ENCODE data around the gene EBF3.

EBF3 gene

DNA sequence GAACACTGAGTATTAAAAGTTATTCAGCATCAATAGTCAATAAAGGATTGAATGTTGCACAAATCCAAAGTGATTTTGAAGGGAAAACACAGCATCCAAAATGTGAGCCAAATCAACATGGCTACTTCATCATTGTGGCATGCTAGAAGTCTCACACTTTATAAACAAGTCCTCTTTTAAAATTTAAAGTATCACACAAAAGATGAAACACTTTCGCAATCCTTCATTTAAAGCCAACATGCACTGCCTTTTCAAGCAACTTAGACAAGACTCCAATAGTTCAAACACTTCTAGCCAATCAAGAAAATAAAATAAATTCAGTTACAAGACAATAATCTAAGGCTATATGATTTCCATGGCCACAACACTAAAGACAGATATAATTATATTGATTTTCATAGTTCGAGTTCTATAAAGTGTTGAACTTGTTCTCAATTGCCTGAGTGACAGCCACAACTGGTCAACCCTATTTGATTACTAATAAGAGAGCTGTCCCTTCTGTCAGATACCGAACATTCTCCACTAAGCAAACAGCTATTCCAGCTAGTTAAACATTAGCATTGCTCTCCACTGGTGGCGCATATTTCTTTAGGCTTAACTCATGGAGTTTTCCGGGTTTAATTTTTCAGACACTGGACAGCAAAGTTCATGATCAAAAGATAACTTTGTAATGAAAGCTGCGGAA, 8.3 kb downstream of the EBF3 start:
- no peak overlapping the region for H2AFZ ChIP-seq (ENCODE audit: low read depth)
- no peak overlapping the region for H3K4me2 ChIP-seq
- no peaks in the 10 kb centered on the region for H3K27me3 ChIP-seq (ENCODE audit: insufficient read depth, low read depth)
- no peak overlapping the region for H3K9ac ChIP-seq
- H3K27ac ChIP-seq = no peak overlapping the region
- H4K20me1 ChIP-seq (ENCODE audit: insufficient read depth) = no peaks in the 10 kb centered on the region
- H3K4me3 ChIP-seq (IDR thresholded peaks at IDR 0.05; ENCODE audit: insufficient read depth, low read depth, low read length) = no peak overlapping the region
- no peak for TF ChIP-seq CTCF (conservative IDR thresholded peaks at IDR 0.05; ENCODE audit: low read depth, low read length)
- H3K4me1 ChIP-seq (ENCODE audit: low read depth, poor library complexity, severe bottlenecking) = no peaks in the 10 kb centered on the region
- H3K36me3 ChIP-seq (ENCODE audit: insufficient read depth) = no peaks in the 10 kb centered on the region
- H3K79me2 ChIP-seq (ENCODE audit: insufficient read depth, low read depth) = no peaks in the 10 kb centered on the region

- Histone ChIP-seq H3K36me3 (ENCODE audit: insufficient read depth) (no peaks in the 10 kb centered on the region), H3K4me1 (ENCODE audit: low read depth, poor library complexity, severe bottlenecking) (no peaks in the 10 kb centered on the region), H3K27me3 (ENCODE audit: insufficient read depth, low read depth) (no peaks in the 10 kb centered on the region), H3K79me2 (ENCODE audit: insufficient read depth, low read depth) (no peaks in the 10 kb centered on the region), H3K9ac (no peak overlapping the region), H2AFZ (ENCODE audit: low read depth) (no peak overlapping the region), H4K20me1 (ENCODE audit: insufficient read depth) (no peaks in the 10 kb centered on the region), H3K4me2 (no peak overlapping the region), H3K27ac (no peak overlapping the region), H3K4me3 (IDR thresholded peaks at IDR 0.05; ENCODE audit: insufficient read depth, low read depth, low read length) (no peak overlapping the region)
- no peak for TF ChIP-seq CTCF (conservative IDR thresholded peaks at IDR 0.05; ENCODE audit: low read depth, low read length)
These were observed 9.4 kb downstream of the EBF3 start for GRCh38 chr10:129954492-129955315.

GRCh38 chr10:129953119-129954051, 10.7 kb downstream of the EBF3 start:
- no peak overlapping the region for H3K4me3 ChIP-seq (IDR thresholded peaks at IDR 0.05; ENCODE audit: insufficient read depth, low read depth, low read length)
- no peak overlapping the region for H3K9ac ChIP-seq
- no peak overlapping the region for H2AFZ ChIP-seq (ENCODE audit: low read depth)
- TF ChIP-seq CTCF (conservative IDR thresholded peaks at IDR 0.05; ENCODE audit: low read depth, low read length) = no peak
- H3K27me3 ChIP-seq (ENCODE audit: insufficient read depth, low read depth) = no peaks in the 10 kb centered on the region
- H3K79me2 ChIP-seq (ENCODE audit: insufficient read depth, low read depth) = no peaks in the 10 kb centered on the region
- no peaks in the 10 kb centered on the region for H3K36me3 ChIP-seq (ENCODE audit: insufficient read depth)
- no peaks in the 10 kb centered on the region for H4K20me1 ChIP-seq (ENCODE audit: insufficient read depth)
- no peak overlapping the region for H3K27ac ChIP-seq
- no peak overlapping the region for H3K4me2 ChIP-seq
- H3K4me1 ChIP-seq (ENCODE audit: low read depth, poor library complexity, severe bottlenecking) = no peaks in the 10 kb centered on the region

DNA sequence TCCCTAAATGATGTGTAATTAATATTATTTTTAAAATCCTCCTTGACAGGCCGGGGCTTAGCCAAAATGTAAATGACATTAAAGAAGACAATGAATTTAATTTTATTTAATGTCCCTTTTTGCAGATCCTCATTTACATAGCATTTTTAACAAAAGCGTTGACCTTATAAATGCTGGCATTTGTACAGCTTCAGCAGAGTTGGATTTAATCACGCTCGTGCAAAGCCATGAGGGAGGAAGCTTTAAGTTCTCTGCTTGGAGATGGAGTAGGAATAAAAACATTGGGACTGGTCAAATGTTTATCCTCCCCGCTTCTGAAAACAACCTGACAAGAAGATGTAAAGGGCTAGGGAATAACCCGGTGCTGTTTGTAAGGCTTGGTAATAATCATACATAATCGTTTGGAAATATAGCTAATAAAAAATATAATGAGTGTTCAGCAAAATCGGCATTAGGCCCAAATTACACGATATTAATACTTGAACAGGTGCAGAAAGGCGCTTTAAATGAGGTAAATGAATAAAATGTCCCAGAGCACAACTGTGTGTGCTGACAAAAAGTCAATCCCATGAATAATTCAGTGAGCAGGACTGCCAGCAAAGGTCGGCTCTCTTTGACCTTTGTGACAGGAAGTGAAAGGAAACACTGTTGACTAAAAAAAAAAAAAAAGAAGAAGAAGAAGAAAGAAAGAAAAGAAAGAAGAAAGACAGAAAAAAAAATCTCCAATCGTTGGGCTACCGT, 11.5 kb downstream of the EBF3 start:
- H3K4me3 ChIP-seq (IDR thresholded peaks at IDR 0.05; ENCODE audit: insufficient read depth, low read depth, low read length) = no peak overlapping the region
- no peak for TF ChIP-seq CTCF (conservative IDR thresholded peaks at IDR 0.05; ENCODE audit: low read depth, low read length)
- no peaks in the 10 kb centered on the region for H3K36me3 ChIP-seq (ENCODE audit: insufficient read depth)
- H3K79me2 ChIP-seq (ENCODE audit: insufficient read depth, low read depth) = no peaks in the 10 kb centered on the region
- no peak overlapping the region for H3K9ac ChIP-seq
- H3K4me2 ChIP-seq = no peak overlapping the region
- H3K27me3 ChIP-seq (ENCODE audit: insufficient read depth, low read depth) = no peaks in the 10 kb centered on the region
- no peak overlapping the region for H2AFZ ChIP-seq (ENCODE audit: low read depth)
- H3K4me1 ChIP-seq (ENCODE audit: low read depth, poor library complexity, severe bottlenecking) = no peaks in the 10 kb centered on the region
- H3K27ac ChIP-seq = no peak overlapping the region
- no peaks in the 10 kb centered on the region for H4K20me1 ChIP-seq (ENCODE audit: insufficient read depth)

Data from KMS-11 (cell line).